ENCODE data around the gene XKR8.

Gene XKR8

DNA sequence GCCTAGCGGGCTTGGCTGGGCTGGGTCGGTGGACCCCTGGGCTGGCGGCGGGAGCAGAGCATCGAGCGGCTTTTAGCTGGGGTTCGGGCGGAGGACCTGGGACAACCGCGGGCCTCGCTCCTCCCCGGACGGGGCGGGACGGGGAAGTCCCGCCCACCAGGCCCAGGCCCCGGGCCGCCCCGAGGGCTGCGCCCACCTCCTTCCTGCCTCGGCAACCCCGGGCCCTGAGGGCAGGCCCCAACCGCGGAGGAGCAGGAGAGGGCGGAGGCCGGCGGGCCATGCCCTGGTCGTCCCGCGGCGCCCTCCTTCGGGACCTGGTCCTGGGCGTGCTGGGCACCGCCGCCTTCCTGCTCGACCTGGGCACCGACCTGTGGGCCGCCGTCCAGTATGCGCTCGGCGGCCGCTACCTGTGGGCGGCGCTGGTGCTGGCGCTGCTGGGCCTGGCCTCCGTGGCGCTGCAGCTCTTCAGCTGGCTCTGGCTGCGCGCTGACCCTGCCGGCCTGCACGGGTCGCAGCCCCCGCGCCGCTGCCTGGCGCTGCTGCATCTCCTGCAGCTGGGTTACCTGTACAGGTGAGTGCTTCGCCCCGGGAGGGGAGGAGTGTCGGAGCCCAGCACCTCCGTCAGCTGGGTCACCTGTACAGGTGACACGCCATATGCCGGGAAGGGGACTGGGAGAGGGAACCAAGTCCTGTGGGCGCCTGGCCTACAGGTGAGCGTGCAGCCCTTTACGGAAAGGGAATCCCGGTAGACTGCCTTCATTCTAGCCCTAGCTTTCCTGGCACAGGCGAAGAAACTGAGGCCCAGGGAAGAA lies at the start of gene XKR8:
Gene XKR8 (plus strand): TSS at position 182 of the 812 bp plus-strand sequence. CDS start 97 bp downstream, at position 279.
- TF ChIP-seq, protein P1, sequence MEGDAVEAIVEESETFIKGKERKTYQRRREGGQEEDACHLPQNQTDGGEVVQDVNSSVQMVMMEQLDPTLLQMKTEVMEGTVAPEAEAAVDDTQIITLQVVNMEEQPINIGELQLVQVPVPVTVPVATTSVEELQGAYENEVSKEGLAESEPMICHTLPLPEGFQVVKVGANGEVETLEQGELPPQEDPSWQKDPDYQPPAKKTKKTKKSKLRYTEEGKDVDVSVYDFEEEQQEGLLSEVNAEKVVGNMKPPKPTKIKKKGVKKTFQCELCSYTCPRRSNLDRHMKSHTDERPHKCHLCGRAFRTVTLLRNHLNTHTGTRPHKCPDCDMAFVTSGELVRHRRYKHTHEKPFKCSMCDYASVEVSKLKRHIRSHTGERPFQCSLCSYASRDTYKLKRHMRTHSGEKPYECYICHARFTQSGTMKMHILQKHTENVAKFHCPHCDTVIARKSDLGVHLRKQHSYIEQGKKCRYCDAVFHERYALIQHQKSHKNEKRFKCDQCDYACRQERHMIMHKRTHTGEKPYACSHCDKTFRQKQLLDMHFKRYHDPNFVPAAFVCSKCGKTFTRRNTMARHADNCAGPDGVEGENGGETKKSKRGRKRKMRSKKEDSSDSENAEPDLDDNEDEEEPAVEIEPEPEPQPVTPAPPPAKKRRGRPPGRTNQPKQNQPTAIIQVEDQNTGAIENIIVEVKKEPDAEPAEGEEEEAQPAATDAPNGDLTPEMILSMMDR (IDR thresholded peaks at IDR 0.05; ENCODE audit: insufficient read depth, low read depth, low read length, missing control alignments) = peak; percentile 50
- peak; percentile 82 for DNase-seq (ENCODE audit: low read depth)
- peak within 1 kb of the TSS; percentile 83 for H3K4me3 ChIP-seq (ENCODE audit: low read depth, low read length)

DNA sequence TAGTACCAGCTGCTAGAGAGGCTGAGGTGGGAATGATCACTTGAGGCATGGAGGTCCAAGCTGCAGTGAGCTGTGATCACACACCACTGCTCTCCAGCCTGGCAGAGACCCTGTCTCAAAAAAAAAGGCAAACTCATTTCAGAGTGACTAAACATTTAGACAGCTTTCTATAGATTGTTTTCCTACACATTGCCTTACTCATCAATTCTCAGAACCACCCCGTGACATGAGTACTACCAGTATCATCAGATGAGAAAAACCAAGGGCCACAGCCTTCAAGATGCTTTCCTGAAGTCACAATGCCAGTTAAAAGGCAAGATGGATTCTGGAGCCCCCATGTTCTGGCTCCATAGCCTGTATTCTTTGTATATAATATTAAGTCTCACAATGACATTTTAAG lies 47.3 kb upstream of the XKR8 start:
- DNase-seq (ENCODE audit: low read depth) = no peak
- no peak overlapping the region for H3K4me3 ChIP-seq (ENCODE audit: low read depth, low read length)
- TF ChIP-seq, protein P1 (IDR thresholded peaks at IDR 0.05; ENCODE audit: insufficient read depth, low read depth, low read length, missing control alignments) = no peak

DNA sequence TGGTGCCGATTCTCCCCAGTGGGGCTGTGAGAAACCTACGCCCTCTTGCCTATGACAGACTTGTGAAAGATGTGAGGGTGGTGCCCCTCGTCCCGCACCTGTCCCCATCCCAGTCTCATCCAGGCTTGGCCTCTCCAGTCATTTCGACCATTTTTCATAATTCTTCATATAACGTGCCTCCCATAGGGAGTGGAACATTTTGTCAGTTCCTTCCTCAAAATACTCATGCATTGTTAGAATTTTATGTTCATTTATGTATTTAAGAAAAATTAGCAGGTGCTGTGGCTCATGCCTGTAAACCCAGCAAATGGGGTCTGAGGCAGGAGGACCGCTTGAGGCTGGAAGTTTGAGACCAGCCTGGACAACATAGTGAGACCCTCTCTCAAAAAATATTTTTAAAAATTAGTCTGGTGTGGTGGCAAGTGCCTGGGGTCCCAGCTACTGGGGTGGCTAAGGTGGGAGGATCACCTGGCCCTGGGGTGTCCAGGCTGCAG lies 44.6 kb upstream of the XKR8 start:
- TF ChIP-seq, protein P1 (IDR thresholded peaks at IDR 0.05; ENCODE audit: insufficient read depth, low read depth, low read length, missing control alignments) = no peak
- peak overlapping the region; percentile 39 for H3K4me3 ChIP-seq (ENCODE audit: low read depth, low read length)

DNA sequence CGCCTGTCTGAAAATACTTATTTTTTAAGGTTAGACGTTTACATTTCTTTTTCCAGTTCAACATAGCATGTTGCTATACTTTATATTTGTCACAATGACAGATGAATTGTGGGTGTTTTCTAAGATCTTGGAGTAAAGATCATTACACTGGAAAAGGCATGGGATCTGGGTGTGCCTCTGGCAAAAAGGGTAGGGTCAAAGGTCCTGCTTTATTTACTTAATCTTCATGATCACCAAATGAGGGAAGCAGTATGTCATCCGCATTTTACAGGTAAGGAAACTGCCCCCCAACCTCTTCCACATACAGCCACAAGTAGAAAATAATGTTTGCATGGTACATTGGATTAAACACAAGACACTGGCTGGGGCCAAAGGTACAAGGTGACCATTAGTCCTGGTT lies 37.5 kb upstream of the XKR8 start:
- H3K4me3 ChIP-seq (ENCODE audit: low read depth, low read length) = no peak overlapping the region
- TF ChIP-seq, protein P1 (IDR thresholded peaks at IDR 0.05; ENCODE audit: insufficient read depth, low read depth, low read length, missing control alignments) = no peak
- no peak for DNase-seq (ENCODE audit: low read depth)

More for the DNA sequence above, 44.6 kb upstream of the XKR8 start:
- no peak for DNase-seq (ENCODE audit: low read depth)

DNA sequence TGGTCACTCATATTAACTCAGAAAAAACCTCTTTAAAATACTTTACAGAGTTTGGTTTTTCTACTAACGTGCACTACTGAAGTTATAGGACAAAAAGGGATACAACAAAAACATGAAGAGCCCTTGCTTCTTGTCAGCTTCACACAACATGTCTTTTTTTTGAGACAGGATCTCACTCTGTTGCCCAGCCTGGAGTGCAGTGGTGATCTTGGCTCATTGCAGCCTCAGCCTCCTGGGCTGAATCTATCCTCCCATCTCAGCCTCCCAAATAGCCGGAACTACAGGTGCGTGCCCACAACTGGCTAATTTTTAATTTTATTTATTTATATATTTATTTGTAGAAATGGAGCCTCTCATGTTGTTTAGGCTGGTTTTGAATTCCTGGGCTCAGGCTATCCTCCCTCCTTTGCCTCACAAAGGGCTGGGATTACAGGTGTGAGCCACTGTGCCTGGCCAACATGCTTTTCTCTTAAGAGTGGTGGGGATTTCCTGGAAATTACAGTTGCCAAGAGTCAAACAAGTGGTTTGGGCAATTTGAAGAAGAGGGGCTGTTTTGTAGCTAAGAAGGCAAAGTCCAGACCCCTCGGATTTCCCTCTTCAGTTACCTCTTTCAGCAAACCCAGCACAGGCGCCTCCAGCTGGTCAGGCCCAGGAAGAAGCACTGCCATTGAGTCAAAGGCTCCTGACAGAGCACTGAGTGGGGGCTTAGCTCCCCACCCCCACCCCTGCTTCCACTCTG lies 31.4 kb upstream of the XKR8 start:
- H3K4me3 ChIP-seq (ENCODE audit: low read depth, low read length) = no peak overlapping the region
- TF ChIP-seq, protein P1 (IDR thresholded peaks at IDR 0.05; ENCODE audit: insufficient read depth, low read depth, low read length, missing control alignments) = no peak
- no peak for DNase-seq (ENCODE audit: low read depth)

GRCh38 chr1:27931184-27931583 lies 28.6 kb upstream of the XKR8 start:
- no peak overlapping the region for H3K4me3 ChIP-seq (ENCODE audit: low read depth, low read length)
- DNase-seq (ENCODE audit: low read depth) = no peak
- TF ChIP-seq, protein P1 (IDR thresholded peaks at IDR 0.05; ENCODE audit: insufficient read depth, low read depth, low read length, missing control alignments) = no peak
